HEK293T (cell line): ENCODE results near the gene AMN.

Experiments
- ARNT ChIP-seq: fragments of 450-650 bp; IDR thresholded peaks from 2 replicates; pipeline ENCODE4 v1.6.1; 2017; ENCODE audit warnings: mild to moderate bottlenecking
- BHLHE40 ChIP-seq: fragments of 450-650 bp; IDR thresholded peaks from 2 replicates; pipeline ENCODE4 v1.6.1; 2016; ENCODE audit warnings: mild to moderate bottlenecking, moderate library complexity, borderline replicate concordance
- CTBP1 ChIP-seq: fragments of 450-650 bp; IDR thresholded peaks from 2 replicates; pipeline ENCODE4 v1.6.1; 2016; ENCODE audit warnings: borderline replicate concordance
- ELF4 ChIP-seq: fragments of 450-650 bp; IDR thresholded peaks from 2 replicates; pipeline ENCODE4 v1.6.1; 2017; ENCODE audit warnings: antibody characterized with exemption
- FOXA1 ChIP-seq: fragments of 450-650 bp; IDR thresholded peaks from 2 replicates; pipeline ENCODE4 v1.6.1; 2016; ENCODE audit warnings: mild to moderate bottlenecking
- FOXK2 ChIP-seq: fragments of 450-650 bp; IDR thresholded peaks from 2 replicates; pipeline ENCODE4 v1.6.1; 2016; ENCODE audit warnings: mild to moderate bottlenecking
- FOXM1 ChIP-seq: fragments of 450-650 bp; IDR thresholded peaks from 2 replicates; pipeline ENCODE4 v1.6.1; 2017; ENCODE audit warnings: mild to moderate bottlenecking, borderline replicate concordance
- HDGF ChIP-seq: fragments of 450-650 bp; IDR thresholded peaks from 2 replicates; pipeline ENCODE4 v1.6.1; 2017; ENCODE audit warnings: antibody characterized with exemption, borderline replicate concordance
- NFRKB ChIP-seq: fragments of 450-650 bp; IDR thresholded peaks from 2 replicates; pipeline ENCODE4 v1.6.1; 2016; ENCODE audit warnings: mild to moderate bottlenecking, moderate library complexity
- PKNOX1 ChIP-seq: fragments of 450-650 bp; IDR thresholded peaks from 2 replicates; pipeline ENCODE4 v1.6.1; 2016
- SP1 ChIP-seq: fragments of 450-650 bp; IDR thresholded peaks from 2 replicates; pipeline ENCODE4 v1.6.1; 2017
- SUZ12 ChIP-seq: fragments of 450-650 bp; IDR thresholded peaks from 2 replicates; pipeline ENCODE4 v1.6.1; 2016; ENCODE audit warnings: mild to moderate bottlenecking
- TARDBP ChIP-seq: fragments of 450-650 bp; IDR thresholded peaks from 2 replicates; pipeline ENCODE4 v1.6.1; 2016
- ZNF384 ChIP-seq: fragments of 450-650 bp; IDR thresholded peaks from 2 replicates; pipeline ENCODE4 v1.6.1; 2016

- no peak for TF ChIP-seq ARNT
- no peak for TF ChIP-seq HDGF
- no peak for TF ChIP-seq SP1
- TF ChIP-seq FOXM1, result no peak
- TF ChIP-seq SUZ12, result no peak
- TF ChIP-seq BHLHE40, result no peak
- no peak for TF ChIP-seq FOXK2
- TF ChIP-seq CTBP1, result no peak
- no peak for TF ChIP-seq ZNF384
- no peak for TF ChIP-seq ELF4
- no peak for TF ChIP-seq NFRKB
- TF ChIP-seq TARDBP, result no peak
- no peak for TF ChIP-seq FOXA1
- no peak for TF ChIP-seq PKNOX1
Measured at GRCh38 chr14:102900631-102901571, 21.6 kb upstream of the AMN start.
